Fibroblast of peridontal ligament (primary cell): ENCODE data around the gene TNFRSF1B.

Source experiments
- DNase-seq: peaks from one replicate; pipeline ENCODE4 v3.0.0-alpha.2; 2010; ENCODE audit errors: extremely low read depth

Gene TNFRSF1B

DNA sequence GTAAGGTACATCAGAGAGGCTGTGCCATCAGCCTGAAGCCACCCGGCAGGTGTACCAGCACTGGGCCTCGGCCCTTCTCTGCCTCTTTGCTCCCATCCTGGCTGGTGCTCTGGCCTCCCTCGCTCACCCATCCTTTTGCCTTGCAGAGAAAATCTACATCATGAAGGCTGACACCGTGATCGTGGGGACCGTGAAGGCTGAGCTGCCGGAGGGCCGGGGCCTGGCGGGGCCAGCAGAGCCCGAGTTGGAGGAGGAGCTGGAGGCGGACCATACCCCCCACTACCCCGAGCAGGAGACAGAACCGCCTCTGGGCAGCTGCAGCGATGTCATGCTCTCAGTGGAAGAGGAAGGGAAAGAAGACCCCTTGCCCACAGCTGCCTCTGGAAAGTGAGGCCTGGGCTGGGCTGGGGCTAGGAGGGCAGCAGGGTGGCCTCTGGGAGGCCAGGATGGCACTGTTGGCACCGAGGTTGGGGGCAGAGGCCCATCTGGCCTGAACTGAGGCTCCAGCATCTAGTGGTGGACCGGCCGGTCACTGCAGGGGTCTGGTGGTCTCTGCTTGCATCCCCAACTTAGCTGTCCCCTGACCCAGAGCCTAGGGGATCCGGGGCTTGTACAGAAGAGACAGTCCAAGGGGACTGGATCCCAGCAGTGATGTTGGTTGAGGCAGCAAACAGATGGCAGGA is 24.5 kb upstream of the TNFRSF1B start:
- DNase-seq = no peak

DNA sequence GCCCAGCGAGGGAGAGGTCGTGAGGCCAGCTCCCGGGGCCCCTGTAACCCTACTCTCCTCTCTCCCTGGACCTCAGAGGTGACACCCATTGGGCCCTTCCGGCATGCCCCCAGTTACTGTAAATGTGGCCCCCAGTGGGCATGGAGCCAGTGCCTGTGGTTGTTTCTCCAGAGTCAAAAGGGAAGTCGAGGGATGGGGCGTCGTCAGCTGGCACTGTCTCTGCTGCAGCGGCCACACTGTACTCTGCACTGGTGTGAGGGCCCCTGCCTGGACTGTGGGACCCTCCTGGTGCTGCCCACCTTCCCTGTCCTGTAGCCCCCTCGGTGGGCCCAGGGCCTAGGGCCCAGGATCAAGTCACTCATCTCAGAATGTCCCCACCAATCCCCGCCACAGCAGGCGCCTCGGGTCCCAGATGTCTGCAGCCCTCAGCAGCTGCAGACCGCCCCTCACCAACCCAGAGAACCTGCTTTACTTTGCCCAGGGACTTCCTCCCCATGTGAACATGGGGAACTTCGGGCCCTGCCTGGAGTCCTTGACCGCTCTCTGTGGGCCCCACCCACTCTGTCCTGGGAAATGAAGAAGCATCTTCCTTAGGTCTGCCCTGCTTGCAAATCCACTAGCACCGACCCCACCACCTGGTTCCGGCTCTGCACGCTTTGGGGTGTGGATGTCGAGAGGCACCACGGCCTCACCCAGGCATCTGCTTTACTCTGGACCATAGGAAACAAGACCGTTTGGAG is 23.7 kb upstream of the TNFRSF1B start:
- DNase-seq = no peak

GRCh38 chr1:12143631-12144155 is 23.1 kb upstream of the TNFRSF1B start:
- DNase-seq = peak; percentile 97

DNA sequence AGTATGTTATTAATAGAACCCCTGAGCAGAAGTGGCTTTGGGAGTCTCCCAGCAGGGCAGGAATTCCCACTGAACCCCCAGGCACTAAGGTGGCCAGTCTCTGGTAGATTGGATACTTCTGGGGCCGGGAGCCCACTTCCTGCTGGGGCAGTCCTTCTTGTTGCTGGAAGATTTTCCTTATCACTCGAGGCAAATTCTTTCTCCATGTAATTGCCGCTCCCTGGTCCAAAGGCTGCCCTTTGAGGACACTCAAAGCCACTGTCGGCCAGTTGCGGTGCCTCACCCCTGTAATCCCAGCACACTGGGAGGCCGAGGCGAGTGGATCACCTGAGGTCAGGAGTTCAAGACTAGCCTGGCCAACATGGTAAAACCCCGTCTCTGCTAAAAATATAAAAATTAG is 22.6 kb upstream of the TNFRSF1B start:
- no peak for DNase-seq

DNA sequence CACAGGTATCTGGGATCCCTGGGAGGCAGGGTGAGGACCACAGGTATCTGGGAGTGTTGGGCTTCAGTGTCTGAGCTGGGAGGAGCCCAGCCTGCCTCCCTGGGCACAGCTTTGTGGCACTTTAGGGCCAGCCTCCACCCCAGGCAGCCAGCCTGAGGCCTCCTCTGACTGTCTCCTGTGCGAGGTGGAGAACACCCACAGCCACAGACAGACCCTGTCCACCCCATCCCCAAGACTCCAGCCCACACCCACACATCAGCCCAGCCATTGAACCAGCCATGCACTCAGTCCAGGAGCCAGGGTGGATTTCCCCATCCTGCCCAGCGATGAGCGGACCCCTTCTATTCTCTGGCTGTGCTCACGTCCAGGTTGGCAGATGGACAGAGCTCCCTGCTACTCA is 21.8 kb upstream of the TNFRSF1B start:
- no peak for DNase-seq

DNA sequence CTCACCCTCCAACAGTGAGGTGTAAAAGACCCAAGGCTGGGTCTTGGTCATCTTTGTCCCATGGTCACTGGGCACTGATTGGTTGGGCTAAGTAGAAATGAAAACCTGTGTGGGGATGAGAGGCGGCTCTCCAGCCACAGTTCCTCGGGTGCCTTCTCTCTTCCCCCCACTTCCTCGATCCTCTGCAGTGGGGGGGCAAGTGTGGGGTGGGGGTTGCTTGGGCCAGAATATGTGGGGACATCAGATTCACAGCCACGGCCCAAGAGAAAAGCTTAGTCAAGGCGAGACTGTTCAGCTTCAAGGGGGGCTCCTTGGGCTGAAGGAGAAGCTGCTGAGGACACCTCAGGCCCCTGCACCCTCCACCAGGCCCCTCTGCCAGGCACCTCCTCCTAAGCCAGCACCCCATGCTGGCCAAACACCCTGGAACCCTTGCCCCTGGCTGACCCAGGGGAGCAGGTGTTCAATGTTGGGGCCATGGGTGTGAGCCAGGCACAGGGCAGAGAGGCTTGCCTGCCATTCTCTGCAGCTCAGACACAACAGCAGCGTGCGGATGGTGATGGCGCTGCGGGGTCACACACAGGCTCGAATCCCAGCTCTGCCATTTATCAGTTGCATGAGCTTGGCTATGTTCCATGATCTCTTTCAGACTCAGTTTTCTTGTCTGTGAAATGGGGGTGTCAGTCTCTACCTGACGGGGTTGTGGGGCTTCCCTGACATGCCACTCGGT is 21.0 kb upstream of the TNFRSF1B start:
- no peak for DNase-seq

GRCh38 chr1:12146343-12147112 is 20.3 kb upstream of the TNFRSF1B start:
- DNase-seq = no peak

- DNase-seq = no peak
Observed at GRCh38 chr1:12147201-12147701, 19.5 kb upstream of the TNFRSF1B start.

GRCh38 chr1:12148160-12148957 is 18.4 kb upstream of the TNFRSF1B start:
- DNase-seq = no peak

DNA sequence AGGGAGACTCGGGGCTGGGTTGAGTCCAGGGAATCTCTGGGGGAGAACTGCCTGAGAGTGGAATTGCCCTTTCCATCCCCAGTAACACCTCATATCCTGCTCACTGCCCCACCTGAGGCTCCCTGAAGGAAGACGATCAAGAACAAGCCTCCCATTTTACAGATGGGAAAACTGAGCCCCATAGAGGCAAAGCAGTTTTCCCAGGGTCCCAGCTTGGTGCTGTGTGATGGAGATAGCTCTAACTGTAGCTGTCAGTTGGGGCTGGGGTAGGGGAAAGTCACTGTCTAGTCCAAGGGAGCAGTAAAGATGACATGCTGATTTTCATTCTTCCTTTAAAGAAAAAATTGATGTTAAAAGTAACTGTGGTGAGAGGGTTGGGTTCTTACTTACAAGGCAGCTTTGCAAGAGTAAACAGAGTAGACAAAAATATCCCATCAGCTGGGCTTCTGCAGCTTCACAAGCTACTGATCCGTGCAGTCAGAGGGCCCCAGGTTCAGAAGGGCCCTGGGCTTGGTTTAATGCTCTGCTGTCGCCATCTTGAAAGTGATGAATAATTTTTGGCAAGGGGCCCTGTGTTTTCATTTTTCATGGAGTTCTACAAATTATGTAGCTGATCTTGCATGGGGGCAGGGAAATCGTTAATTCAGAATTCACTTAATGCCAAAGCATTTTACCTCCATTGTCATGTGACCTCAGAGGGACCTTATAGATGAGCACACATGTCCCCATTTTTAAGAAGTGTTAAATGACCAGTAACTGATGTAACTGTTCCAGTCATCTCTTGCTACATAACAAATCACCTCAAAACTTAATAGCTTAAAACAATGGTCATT is 17.6 kb upstream of the TNFRSF1B start:
- peak; percentile 54 for DNase-seq

DNA sequence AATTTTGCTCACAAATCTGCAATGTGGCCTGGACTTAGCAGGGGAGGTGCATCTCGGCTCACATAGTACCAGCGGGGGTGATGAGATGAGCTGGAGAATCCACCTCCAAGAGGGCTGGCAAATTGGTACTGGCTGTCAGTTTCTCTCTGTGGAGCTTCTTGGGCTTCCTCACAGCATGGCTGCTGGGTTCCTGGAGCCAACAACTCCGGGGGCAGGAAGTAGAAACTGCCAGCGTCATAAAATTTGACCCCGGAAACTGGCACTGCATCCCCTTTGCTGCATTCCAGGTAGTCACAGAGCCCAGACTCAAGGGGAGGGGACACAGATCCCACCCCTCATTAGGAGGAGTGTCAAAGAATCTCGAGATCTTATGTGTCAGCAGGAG is 17.0 kb upstream of the TNFRSF1B start:
- no peak for DNase-seq

- DNase-seq = no peak
Observed at GRCh38 chr1:12150456-12151200, 16.2 kb upstream of the TNFRSF1B start.

GRCh38 chr1:12151465-12151864 is 15.3 kb upstream of the TNFRSF1B start:
- DNase-seq = no peak

DNA sequence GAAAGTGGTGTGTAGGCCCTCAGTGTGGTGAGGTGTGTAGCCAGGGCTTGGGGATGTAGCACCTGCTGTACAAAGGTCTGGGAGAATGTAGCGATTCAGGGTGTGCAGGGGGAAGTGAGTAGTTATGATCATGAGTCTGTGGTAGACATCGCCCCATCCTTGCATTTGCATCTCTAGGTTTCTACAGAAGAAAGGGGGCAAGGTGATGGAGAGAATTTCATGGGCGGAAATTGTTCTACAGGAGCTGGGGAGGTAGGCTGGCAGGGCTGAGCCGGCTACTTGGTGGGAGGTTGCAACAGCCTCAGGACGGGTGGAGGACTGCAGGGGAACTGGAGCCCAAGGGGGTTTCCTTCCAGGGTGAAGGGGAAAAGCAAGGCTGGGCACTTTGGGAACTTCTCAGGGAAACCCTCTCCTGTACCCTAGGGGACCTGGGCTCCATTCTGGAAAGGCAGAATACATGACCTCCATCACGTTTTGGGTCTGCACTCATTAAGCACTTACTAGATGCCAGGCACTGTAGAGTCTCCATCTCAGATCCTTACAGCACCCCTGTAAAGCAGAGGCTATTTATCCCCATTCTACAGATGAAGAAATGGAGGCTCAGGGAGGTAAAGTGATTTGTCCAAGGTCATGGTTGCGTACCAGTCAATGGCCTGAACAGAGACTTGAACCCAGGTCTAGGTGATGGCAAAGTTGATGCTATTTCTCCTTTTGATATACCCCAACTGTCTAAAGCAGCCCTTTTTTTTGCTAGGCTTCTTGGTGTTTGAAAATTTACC is 14.5 kb upstream of the TNFRSF1B start:
- DNase-seq = no peak

DNA sequence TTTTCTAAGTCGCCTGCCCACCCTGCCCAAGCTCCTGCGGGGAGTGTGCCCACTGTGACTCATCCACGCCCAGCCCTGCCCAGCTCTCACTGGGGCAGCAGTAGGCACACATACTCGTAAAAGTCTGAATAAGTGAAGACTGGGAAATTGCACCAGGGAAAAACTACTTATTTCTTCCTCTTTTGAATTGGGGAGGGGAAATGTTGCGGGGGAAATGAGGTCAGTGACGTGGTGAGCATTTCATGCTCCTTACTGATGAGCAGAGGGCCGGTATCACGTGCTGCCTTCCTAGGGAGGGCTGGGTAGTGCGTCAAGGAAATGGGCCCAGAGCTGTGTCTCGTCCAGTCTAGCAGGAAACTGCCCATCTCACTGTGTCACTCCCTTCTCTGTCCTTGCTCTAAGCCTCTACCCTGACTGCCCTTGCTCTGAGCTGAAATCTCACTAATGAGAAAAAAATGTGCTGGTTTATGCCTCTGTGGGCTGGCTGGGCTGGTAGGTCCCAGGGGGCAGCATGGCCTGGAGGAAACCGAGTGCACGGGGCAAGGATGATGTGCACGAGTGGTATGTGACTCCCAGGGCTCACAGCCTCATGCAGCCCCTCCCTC is 13.5 kb upstream of the TNFRSF1B start:
- peak; percentile 91 for DNase-seq

DNA sequence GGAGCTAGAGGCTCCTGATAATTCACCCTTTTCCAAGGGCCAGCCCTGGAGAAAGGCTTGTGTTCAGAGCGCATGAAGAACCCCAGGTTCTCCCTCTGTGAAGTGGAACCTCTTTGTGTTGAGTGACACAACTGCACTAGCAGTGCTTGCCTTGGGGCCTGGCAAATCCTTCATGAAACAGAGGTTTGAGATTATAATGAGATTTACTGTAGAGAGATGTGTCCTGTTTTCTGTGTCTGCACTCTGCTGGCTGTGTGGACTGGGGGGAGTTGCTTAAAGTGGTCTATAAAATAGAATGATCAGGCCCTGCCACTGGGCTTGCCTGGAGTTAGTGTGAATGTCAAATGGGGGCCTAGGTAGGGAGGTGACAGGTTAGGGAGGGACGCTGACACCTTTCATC is 11.5 kb upstream of the TNFRSF1B start:
- no peak for DNase-seq

DNA sequence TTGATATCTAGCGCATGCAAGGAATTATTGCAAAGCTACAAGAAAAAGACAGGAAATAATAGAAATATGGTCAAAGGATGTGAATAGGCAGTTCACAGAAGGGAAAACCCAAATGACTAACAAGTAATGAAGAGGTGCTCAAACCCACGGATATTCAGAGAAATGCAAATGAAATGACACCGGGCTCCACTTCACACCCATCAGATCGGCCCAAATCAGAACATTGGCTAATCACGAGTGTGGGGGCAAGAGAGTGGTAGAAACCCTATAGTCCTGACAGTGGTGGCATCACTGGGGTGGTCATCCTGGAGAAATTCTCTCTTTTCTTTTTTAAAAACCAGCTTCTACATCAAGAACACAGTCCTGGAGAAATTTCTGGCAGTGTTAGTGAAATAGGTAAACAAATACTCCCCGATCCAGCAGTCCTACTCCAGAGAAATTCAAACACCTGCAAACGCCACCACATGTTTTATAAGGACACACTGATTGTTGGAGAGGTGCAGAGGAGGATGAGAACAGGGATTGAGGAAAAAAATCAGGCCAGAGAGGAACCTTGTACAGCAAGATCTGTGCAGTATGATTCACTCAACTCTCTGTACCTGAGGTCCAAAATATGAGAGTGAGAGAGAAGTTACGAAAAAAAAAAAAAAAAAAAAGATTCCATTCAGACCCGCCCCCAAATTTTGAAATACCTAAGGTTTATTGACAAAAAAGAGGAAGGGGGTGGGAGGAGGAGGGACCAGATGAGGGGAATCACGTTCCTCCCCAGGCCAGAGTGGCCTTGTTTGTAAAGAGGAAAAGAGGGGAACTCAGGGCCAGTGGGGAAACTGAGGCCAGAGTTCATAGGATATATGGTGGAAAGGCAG is 9.2 kb upstream of the TNFRSF1B start:
- no peak for DNase-seq
